Activated T-cell treated with anti-CD3 and anti-CD28 coated beads for 4 hours (primary cell): ENCODE data around the gene POLR3K.
"Not testable (repeated sequence)": the region's sequence is repeated elsewhere in the genome, so short reads cannot be mapped to it uniquely, and the experiment has no call there.

Experiments used
- DNase-seq: peaks from one replicate; pipeline ENCODE4 v3.0.0-alpha.2; 2020

POLR3K gene

GRCh38 chr16:42069-42457 lies 11.3 kb downstream of the POLR3K start:
- no peak for DNase-seq

GRCh38 chr16:41439-42068 lies 11.9 kb downstream of the POLR3K start:
- DNase-seq, result no peak

GRCh38 chr16:38941-39892 lies 14.2 kb downstream of the POLR3K start:
- peak; percentile 22 for DNase-seq

GRCh38 chr16:38206-38605 lies 15.2 kb downstream of the POLR3K start:
- DNase-seq, result not testable (repeated sequence)

- DNase-seq, result no peak
Observed at GRCh38 chr16:37511-37910, 15.9 kb downstream of the POLR3K start.

GRCh38 chr16:36336-36984 lies 16.9 kb downstream of the POLR3K start:
- no peak for DNase-seq

- no peak for DNase-seq
Observed at GRCh38 chr16:35678-36305, 17.6 kb downstream of the POLR3K start.

GRCh38 chr16:35011-35677 lies 18.3 kb downstream of the POLR3K start:
- no peak for DNase-seq

GRCh38 chr16:34648-34987 lies 18.8 kb downstream of the POLR3K start:
- no peak for DNase-seq

- DNase-seq, result no peak
Observed at GRCh38 chr16:33877-34647, 19.3 kb downstream of the POLR3K start.

GRCh38 chr16:33154-33876 lies 20.1 kb downstream of the POLR3K start:
- not testable (repeated sequence) for DNase-seq

GRCh38 chr16:30627-31026 lies 22.8 kb downstream of the POLR3K start:
- DNase-seq, result not testable (repeated sequence)

- DNase-seq, result not testable (repeated sequence)
Observed at GRCh38 chr16:25926-26348, 27.5 kb downstream of the POLR3K start.

- not testable (repeated sequence) for DNase-seq
Observed at GRCh38 chr16:24151-24550, 29.3 kb downstream of the POLR3K start.

GRCh38 chr16:20886-21285 lies 32.5 kb downstream of the POLR3K start:
- not testable (repeated sequence) for DNase-seq

- not testable (repeated sequence) for DNase-seq
Observed at GRCh38 chr16:17062-17765, 36.2 kb downstream of the POLR3K start.

GRCh38 chr16:10772-11171 lies 42.6 kb downstream of the POLR3K start:
- peak; percentile 79 for DNase-seq

- no peak for DNase-seq
Observed at GRCh38 chr16:9903-10665, 43.3 kb downstream of the POLR3K start.
